Subcutaneous abdominal adipose tissue (tissue), 5 donors: Measurements from ENCODE around the gene RAB23.

Source experiments
- H3K27ac ChIP-seq: one replicate; pipeline ENCODE4 v1.7.0; 2013; ENCODE audit warnings: low read depth, mild to moderate bottlenecking, inconsistent platforms, low read length, moderate library complexity
- H3K27me3 ChIP-seq, 5 donors: one replicate each; pipeline ENCODE4 v1.7.0; 2013; ENCODE audit warnings: low read length in 5 of 5, inconsistent platforms in 1 of 5; ENCODE audit not compliant: control insufficient read depth in 5 of 5, insufficient read depth in 4 of 5
- H3K36me3 ChIP-seq, 5 donors: one replicate each; pipeline ENCODE4 v1.7.0; 2013; ENCODE audit warnings: low read length in 5 of 5; ENCODE audit not compliant: control insufficient read depth in 5 of 5, insufficient read depth in 5 of 5
- H3K4me1 ChIP-seq, 5 donors: one replicate each; pipeline ENCODE4 v1.7.0; 2013; ENCODE audit warnings: low read length in 5 of 5, mild to moderate bottlenecking in 3 of 5, moderate library complexity in 1 of 5; ENCODE audit not compliant: control insufficient read depth in 5 of 5, insufficient read depth in 5 of 5
- H3K4me3 ChIP-seq, 5 donors: one replicate each; pipeline ENCODE4 v1.7.0; 2013; ENCODE audit warnings: low read length in 5 of 5, low read depth in 1 of 5
- H3K9ac ChIP-seq, 5 donors: one replicate each; pipeline ENCODE4 v1.7.0; 2013; ENCODE audit warnings: low read length in 5 of 5, mild to moderate bottlenecking in 4 of 5, moderate library complexity in 3 of 5
- H3K9me3 ChIP-seq, 5 donors: one replicate each; pipeline ENCODE4 v1.7.0; 2013; ENCODE audit warnings: low read length in 5 of 5; ENCODE audit not compliant: control insufficient read depth in 5 of 5
- donor health status: healthy.
- donor health status: healthy.
- donor health status: healthy.
- donor health status: healthy.
- donor health status: healthy.

The RAB23 gene

DNA sequence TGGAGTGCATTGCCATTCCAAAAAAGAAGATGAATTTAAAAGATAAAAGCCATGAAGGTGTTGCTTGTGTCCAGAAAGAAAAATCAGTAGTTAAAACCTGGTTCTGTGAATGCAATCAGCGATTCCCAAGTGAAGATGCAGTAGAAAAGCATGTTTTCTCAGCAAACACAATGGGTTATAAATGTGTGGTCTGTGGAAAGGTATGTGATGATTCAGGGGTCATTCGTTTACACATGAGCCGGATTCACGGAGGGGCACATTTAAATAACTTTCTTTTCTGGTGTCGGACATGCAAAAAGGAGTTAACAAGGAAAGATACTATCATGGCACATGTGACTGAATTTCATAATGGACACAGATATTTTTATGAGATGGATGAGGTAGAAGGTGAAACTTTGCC is 74.7 kb downstream of the RAB23 start:
- H3K27ac ChIP-seq: no peak overlapping the region
- H3K36me3 ChIP-seq: peaks cover 24 to 54% (median 32%) of the 10 kb centered on the region in 5 donors
- H3K27me3 ChIP-seq: no peaks in the 10 kb centered on the region
- H3K9me3 ChIP-seq: no peaks in the 10 kb centered on the region
- H3K9ac ChIP-seq: no peak overlapping the region
- no peak overlapping the region for H3K4me3 ChIP-seq
- H3K4me1 ChIP-seq: no peaks in the 10 kb centered on the region

DNA sequence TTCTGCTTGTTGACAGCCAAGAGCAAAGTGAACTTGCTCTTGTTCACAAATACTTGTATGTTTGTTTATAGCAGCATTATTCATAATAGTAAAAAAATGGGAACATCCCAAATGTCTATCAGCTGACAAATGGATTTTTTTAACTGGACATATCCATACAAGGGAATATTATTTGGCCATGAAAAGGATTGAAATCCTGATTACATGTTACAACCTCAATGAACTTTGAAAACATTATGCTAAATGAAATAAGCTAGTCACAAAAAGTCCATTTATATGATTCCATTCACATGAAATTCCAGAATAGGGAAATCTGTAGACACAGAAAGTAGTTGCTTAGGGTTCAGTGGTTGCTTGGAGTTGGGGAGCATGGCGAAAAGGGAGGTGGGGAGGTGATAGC is 78.4 kb downstream of the RAB23 start:
- Histone ChIP-seq H3K36me3 (peaks cover 25 to 53% (median 30%) of the 10 kb centered on the region in 5 donors), H3K4me1 (no peaks in the 10 kb centered on the region)

DNA sequence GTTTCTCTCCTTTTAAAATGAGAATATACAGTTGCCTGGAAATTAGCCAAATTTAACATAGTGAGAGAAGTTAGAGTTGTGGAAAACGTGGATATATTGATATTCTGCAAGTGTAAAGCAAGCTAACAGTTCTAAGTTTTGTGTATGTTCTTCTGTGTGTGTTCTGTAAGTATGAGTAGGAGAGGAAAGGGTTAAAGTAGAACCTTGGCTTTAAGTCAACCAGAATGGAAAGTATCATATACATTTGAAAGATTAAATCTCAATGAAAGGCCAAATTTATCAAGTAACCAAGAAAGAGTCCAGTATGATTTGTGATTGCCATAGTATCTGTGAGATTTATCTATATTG is 80.0 kb downstream of the RAB23 start:
- no peaks in the 10 kb centered on the region for H3K9me3 ChIP-seq
- no peak overlapping the region for H3K27ac ChIP-seq
- H3K36me3 ChIP-seq: peaks cover 11 to 46% (median 19%) of the 10 kb centered on the region in 5 donors
- no peak overlapping the region for H3K4me3 ChIP-seq
- no peak overlapping the region for H3K9ac ChIP-seq
- no peaks in the 10 kb centered on the region for H3K27me3 ChIP-seq
- H3K4me1 ChIP-seq: no peaks in the 10 kb centered on the region

More for the DNA sequence above, 78.4 kb downstream of the RAB23 start:
- Histone ChIP-seq H3K9me3 (no peaks in the 10 kb centered on the region), H3K27me3 (no peaks in the 10 kb centered on the region), H3K4me3 (no peak overlapping the region), H3K27ac (no peak overlapping the region), H3K9ac (no peak overlapping the region)

DNA sequence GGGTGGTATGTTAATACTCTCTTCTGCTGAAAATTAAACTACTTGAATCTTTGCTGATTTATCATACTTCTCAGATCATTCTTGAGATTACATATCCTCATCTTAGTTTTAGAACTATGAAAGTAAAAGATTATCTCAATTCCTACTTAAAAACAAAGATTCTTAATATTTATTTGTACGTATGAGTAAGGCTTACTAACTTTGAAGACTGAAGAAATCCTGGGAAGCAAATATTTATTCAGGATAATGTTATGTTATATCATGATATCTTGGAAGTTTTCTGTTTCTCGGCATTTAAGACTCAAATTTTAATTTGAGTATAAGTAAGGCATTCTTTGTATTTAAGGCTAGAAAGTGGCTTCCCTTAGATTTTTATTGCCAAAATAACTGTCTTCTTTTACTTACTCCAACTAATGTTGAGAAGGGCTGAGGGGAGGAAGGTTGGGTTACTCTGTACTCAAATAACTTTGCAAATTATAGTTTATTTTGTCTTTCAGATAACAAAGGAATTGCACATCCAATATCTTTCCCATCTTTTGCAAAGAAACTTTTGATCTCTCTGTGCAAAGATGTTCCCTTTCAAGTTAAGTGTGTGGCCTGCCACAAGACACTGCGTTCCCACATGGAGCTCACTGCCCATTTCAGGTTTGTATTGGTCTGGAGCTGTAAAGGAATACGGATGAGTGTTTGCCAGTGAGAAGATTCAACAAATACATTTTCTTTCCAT is 80.5 kb downstream of the RAB23 start:
- no peaks in the 10 kb centered on the region for H3K27me3 ChIP-seq
- no peak overlapping the region for H3K27ac ChIP-seq
- H3K4me3 ChIP-seq: no peak overlapping the region
- no peak overlapping the region for H3K9ac ChIP-seq
- H3K9me3 ChIP-seq: no peaks in the 10 kb centered on the region
- H3K36me3 ChIP-seq: peaks cover 13 to 46% (median 21%) of the 10 kb centered on the region in 5 donors
- H3K4me1 ChIP-seq: no peaks in the 10 kb centered on the region

DNA sequence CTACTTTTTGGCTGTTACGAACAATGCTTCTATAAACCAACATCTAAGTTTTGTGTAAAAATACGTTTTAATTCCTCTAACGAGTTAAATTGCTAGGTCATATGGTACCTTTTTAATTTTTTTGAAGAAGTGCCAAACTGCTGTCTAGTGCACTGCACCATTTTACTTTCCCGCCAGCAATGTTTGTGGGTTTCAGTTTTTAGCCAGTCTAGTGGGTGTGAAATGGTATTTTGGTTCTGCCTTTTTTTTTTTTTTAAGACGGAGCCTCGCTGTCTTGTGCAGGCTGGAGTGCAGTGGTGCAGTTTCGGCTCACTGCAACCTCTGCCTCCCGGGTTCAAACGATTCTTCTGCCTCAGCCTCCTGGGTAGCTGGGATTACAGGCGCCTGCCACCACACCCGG is 84.1 kb downstream of the RAB23 start:
- Histone ChIP-seq H3K36me3 (peaks cover 28 to 60% (median 42%) of the 10 kb centered on the region in 5 donors), H3K27me3 (no peaks in the 10 kb centered on the region), H3K9me3 (no peaks in the 10 kb centered on the region), H3K9ac (no peak overlapping the region), H3K27ac (no peak overlapping the region), H3K4me1 (no peaks in the 10 kb centered on the region), H3K4me3 (no peak overlapping the region)

DNA sequence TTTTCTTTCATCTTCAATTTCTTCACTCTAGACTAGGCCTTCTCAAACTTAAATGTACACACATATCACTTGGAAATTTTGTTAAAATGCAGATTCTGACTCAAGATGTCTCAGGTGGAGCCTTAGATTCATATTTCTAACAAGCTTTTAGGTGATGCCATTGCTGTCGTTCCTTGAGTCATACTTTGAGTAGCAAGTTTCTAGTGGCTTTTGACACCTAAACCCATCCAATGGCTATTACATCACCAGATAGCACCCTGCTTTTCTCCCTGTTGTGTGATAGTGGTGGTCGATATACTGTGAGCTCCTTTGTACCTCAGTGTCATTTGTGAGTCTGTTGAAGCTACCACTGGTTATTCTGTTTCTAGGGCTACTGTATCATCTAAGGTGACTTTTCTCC is 84.8 kb downstream of the RAB23 start:
- Histone ChIP-seq H3K9me3 (no peaks in the 10 kb centered on the region), H3K27me3 (no peaks in the 10 kb centered on the region), H3K4me3 (no peak overlapping the region), H3K27ac (no peak overlapping the region), H3K9ac (no peak overlapping the region), H3K4me1 (no peaks in the 10 kb centered on the region), H3K36me3 (peaks cover 28 to 57% (median 40%) of the 10 kb centered on the region in 5 donors)
